ENCODE results near the gene ELMOD2. TPM values are rescaled to one million over a fixed set of nuclear protein-coding genes. Genes with fewer than 3 reads are reported as not detected.

Gene ELMOD2
- total and polyA plus RNA-seq, 4 donors: 6.6 to 20.0 (median 15.8) TPM

- peaks cover 0 to 3% (median 0%) of the 10 kb centered on the region in 4 donors for H3K4me1 ChIP-seq (ENCODE audit: control insufficient read depth in 4 of 4, insufficient read depth in 4 of 4, low read length in 3 of 4)
- WGBS: 40% methylated on average over 1 of the region's 1 CpG
- no peak for DNase-seq (ENCODE audit: low spot score)
- no peaks in the 10 kb centered on the region for H3K9me3 ChIP-seq (ENCODE audit: control insufficient read depth in 4 of 4, low read length in 3 of 4)
- no peak overlapping the region for H3K9ac ChIP-seq (ENCODE audit: low read depth in 1 of 2, low read length in 2 of 2)
- no peak overlapping the region for H3K4me3 ChIP-seq (ENCODE audit: low read depth in 1 of 3, low read length in 3 of 3)
- TF ChIP-seq FOXA1 (IDR thresholded peaks at IDR 0.05) (no peak), ZBTB33 (IDR thresholded peaks at IDR 0.05) (no peak), CTCF (IDR thresholded peaks at IDR 0.05; ENCODE audit: low read depth, low read length, missing input control) (no peak), NR2F2 (IDR thresholded peaks at IDR 0.05) (no peak), HNF4A (conservative IDR thresholded peaks at IDR 0.05) (no peak), SP1 (IDR thresholded peaks at IDR 0.05) (no peak), FOXA2 (IDR thresholded peaks at IDR 0.05) (no peak), TAF1 (conservative IDR thresholded peaks at IDR 0.05) (no peak), JUND (IDR thresholded peaks at IDR 0.05) (no peak), YY1 (IDR thresholded peaks at IDR 0.05) (no peak), REST (IDR thresholded peaks at IDR 0.05) (no peak), MAX (IDR thresholded peaks at IDR 0.05) (no peak), RAD21 (IDR thresholded peaks at IDR 0.05) (no peak), GABPA (IDR thresholded peaks at IDR 0.05 in 1 of 2, conservative IDR thresholded peaks at IDR 0.05 in 1 of 2) (no peak), EGR1 (IDR thresholded peaks at IDR 0.05; ENCODE audit: low read depth in 2 of 2) (no peak)
- peaks cover 0 to 2% (median 0%) of the 10 kb centered on the region in 4 donors for H3K27me3 ChIP-seq (ENCODE audit: control insufficient read depth in 4 of 4, insufficient read depth in 4 of 4, low read length in 3 of 4)
- no peak overlapping the region for H3K27ac ChIP-seq (ENCODE audit: low read depth in 1 of 2, low read length in 2 of 2)
- no peaks in the 10 kb centered on the region for H3K36me3 ChIP-seq (ENCODE audit: control insufficient read depth in 4 of 4, insufficient read depth in 3 of 4, low read depth in 1 of 4, low read length in 3 of 4)
These were observed 60.5 kb downstream of the ELMOD2 start for GRCh38 chr4:140584439-140584838.

- H3K36me3 ChIP-seq (ENCODE audit: control insufficient read depth in 4 of 4, insufficient read depth in 3 of 4, low read depth in 1 of 4, low read length in 3 of 4): no peaks in the 10 kb centered on the region
- peaks cover 0 to 2% (median 0%) of the 10 kb centered on the region in 4 donors for H3K27me3 ChIP-seq (ENCODE audit: control insufficient read depth in 4 of 4, insufficient read depth in 4 of 4, low read length in 3 of 4)
- no peak for DNase-seq (ENCODE audit: low spot score)
- H3K27ac ChIP-seq (ENCODE audit: low read depth in 1 of 2, low read length in 2 of 2): no peak overlapping the region
- H3K4me3 ChIP-seq (ENCODE audit: low read depth in 1 of 3, low read length in 3 of 3): no peak overlapping the region
- peak; percentile 77 for TF ChIP-seq CTCF (IDR thresholded peaks at IDR 0.05; ENCODE audit: low read depth, low read length, missing input control)
- TF ChIP-seq RAD21 (IDR thresholded peaks at IDR 0.05): peak; percentile 83 to 88
- TF ChIP-seq SP1 (IDR thresholded peaks at IDR 0.05): no peak
- TF ChIP-seq FOXA2 (IDR thresholded peaks at IDR 0.05): peak; percentile 44
- no peak for TF ChIP-seq HNF4A (conservative IDR thresholded peaks at IDR 0.05)
- H3K9me3 ChIP-seq (ENCODE audit: control insufficient read depth in 4 of 4, low read length in 3 of 4): no peaks in the 10 kb centered on the region
- WGBS: 34% methylated on average over 1 of the region's 1 CpG
- no peaks in the 10 kb centered on the region for H3K4me1 ChIP-seq (ENCODE audit: control insufficient read depth in 4 of 4, insufficient read depth in 4 of 4, low read length in 3 of 4)
- no peak overlapping the region for H3K9ac ChIP-seq (ENCODE audit: low read depth in 1 of 2, low read length in 2 of 2)
These were observed 71.1 kb downstream of the ELMOD2 start for GRCh38 chr4:140595065-140595464.

Measured in liver (tissue), 9 donors.